ENCODE measurements around the gene DNM3.

DNA sequence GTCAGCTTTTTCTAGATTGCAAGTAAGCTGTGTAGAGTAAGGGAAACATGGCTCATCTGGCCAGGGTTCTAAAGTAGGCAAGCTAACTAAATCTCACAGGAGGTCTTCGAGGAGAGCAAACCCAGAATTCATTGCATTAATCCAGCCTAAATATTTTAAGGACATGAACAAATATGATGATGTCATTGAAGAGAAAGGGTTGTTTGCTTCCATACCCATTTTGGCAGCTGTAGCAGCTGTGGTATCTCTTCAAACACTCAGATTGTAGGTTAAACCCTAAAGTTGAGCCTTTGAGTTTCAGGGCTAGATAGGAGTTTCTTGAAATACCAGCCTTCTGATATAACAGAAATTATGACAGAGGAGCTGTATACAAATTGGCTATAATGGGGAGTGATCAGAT, 378.7 kb downstream of the DNM3 start:
- TF ChIP-seq, protein P1, sequence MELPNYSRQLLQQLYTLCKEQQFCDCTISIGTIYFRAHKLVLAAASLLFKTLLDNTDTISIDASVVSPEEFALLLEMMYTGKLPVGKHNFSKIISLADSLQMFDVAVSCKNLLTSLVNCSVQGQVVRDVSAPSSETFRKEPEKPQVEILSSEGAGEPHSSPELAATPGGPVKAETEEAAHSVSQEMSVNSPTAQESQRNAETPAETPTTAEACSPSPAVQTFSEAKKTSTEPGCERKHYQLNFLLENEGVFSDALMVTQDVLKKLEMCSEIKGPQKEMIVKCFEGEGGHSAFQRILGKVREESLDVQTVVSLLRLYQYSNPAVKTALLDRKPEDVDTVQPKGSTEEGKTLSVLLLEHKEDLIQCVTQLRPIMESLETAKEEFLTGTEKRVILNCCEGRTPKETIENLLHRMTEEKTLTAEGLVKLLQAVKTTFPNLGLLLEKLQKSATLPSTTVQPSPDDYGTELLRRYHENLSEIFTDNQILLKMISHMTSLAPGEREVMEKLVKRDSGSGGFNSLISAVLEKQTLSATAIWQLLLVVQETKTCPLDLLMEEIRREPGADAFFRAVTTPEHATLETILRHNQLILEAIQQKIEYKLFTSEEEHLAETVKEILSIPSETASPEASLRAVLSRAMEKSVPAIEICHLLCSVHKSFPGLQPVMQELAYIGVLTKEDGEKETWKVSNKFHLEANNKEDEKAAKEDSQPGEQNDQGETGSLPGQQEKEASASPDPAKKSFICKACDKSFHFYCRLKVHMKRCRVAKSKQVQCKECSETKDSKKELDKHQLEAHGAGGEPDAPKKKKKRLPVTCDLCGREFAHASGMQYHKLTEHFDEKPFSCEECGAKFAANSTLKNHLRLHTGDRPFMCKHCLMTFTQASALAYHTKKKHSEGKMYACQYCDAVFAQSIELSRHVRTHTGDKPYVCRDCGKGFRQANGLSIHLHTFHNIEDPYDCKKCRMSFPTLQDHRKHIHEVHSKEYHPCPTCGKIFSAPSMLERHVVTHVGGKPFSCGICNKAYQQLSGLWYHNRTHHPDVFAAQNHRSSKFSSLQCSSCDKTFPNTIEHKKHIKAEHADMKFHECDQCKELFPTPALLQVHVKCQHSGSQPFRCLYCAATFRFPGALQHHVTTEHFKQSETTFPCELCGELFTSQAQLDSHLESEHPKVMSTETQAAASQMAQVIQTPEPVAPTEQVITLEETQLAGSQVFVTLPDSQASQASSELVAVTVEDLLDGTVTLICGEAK (IDR thresholded peaks at IDR 0.05), result no peak
- TF ChIP-seq, protein P1 (CRISPR knock-in tag; IDR thresholded peaks at IDR 0.05), result no peak
- TF ChIP-seq POLR2A (conservative IDR thresholded peaks at IDR 0.05) (no peak), ZNF707 (CRISPR knock-in tag; conservative IDR thresholded peaks at IDR 0.05) (no peak)
